H1 (cell line): Measurements from ENCODE around the gene SCAF11. TPM values are rescaled to one million over a fixed set of nuclear protein-coding genes. Genes with fewer than 3 reads are reported as not detected.

Experiments used
- CTCF ChIA-PET: fragments of 300-600 bp; sonication (Branson Sonifier 250); formaldehyde crosslinking; loops from one replicate; lab custom pipeline; 2021; ENCODE audit not compliant: partially characterized antibody; lab: Charles Lee
- POLR2A ChIA-PET: fragments of 300-600 bp; sonication (Branson Sonifier 250); formaldehyde crosslinking; loops from one replicate; lab custom pipeline; 2021; ENCODE audit warnings: inconsistent platforms; ENCODE audit not compliant: partially characterized antibody; lab: Charles Lee
- DNase-seq, 2 experiments: peaks; one replicate each; pipeline versions ENCODE4 v3.0.0 to v3.0.0-alpha.2; 2010 to 2022; ENCODE audit warnings: low spot score in 2 of 2, low read depth in 1 of 2, mixed read lengths in 1 of 2
- FAIRE-seq: peaks from 2 replicates; lab custom pipeline; 2011; peaks lifted over from hg19 to GRCh38; lab: Jason Lieb, UNC
- H2AFZ ChIP-seq: 2 replicates; pipeline ENCODE4 v1.8.1; 2012; ENCODE audit warnings: low read length, inconsistent platforms
- H2AK5ac ChIP-seq: 2 replicates; pipeline ENCODE4 v1.6.1; 2013; ENCODE audit warnings: low read depth, low read length
- H2BK120ac ChIP-seq: replicated peaks from 2 replicates; pipeline ENCODE3; 2013; ENCODE audit warnings: low read depth, low read length, inconsistent platforms
- H2BK12ac ChIP-seq: 2 replicates; pipeline ENCODE4 v1.6.1; 2013; ENCODE audit warnings: low read depth, low read length
- H2BK15ac ChIP-seq: 2 replicates; pipeline ENCODE4 v1.6.1; 2013; ENCODE audit warnings: low read length
- H2BK20ac ChIP-seq: 2 replicates; pipeline ENCODE4 v1.6.1; 2013; ENCODE audit warnings: low read length
- H2BK5ac ChIP-seq: 2 replicates; pipeline ENCODE4 v1.6.1; 2013; ENCODE audit warnings: low read depth, low read length
- H3K14ac ChIP-seq: 2 replicates; pipeline ENCODE4 v1.6.1; 2013; ENCODE audit warnings: inconsistent platforms; ENCODE audit not compliant: insufficient read length
- H3K18ac ChIP-seq: 2 replicates; pipeline ENCODE4 v1.6.1; 2013; ENCODE audit warnings: low read length; ENCODE audit errors: extremely low read depth
- H3K23ac ChIP-seq: 2 replicates; pipeline ENCODE4 v1.6.1; 2013; ENCODE audit warnings: inconsistent platforms; ENCODE audit not compliant: insufficient read length
- H3K23me2 ChIP-seq: 2 replicates; pipeline ENCODE4 v1.6.1; 2013; ENCODE audit warnings: low read depth, low read length
- H3K27ac ChIP-seq: 2 replicates; pipeline ENCODE4 v1.6.1; 2011; ENCODE audit warnings: low read depth, low read length, inconsistent platforms
- H3K27me3 ChIP-seq, 4 experiments: replicated peaks in 1 of 4; 1 replicate in 1 of 4; 2 replicates in 3 of 4; pipeline versions ENCODE4 v1.6.1 to v1.8.1; 2011 to 2013; ENCODE audit warnings: low read length in 3 of 4, mild to moderate bottlenecking in 3 of 4, inconsistent platforms in 2 of 4, mixed read lengths in 2 of 4, moderate library complexity in 1 of 4; ENCODE audit not compliant: control insufficient read depth in 3 of 4, insufficient read depth in 3 of 4; ENCODE audit errors: extremely low read depth in 1 of 4
- H3K36me3 ChIP-seq, 4 experiments: 2 replicates each; pipeline versions ENCODE4 v1.6.1 to v1.8.1; 2011 to 2013; ENCODE audit warnings: mild to moderate bottlenecking in 4 of 4, low read length in 3 of 4, moderate library complexity in 2 of 4, control low read depth in 1 of 4, inconsistent platforms in 1 of 4; ENCODE audit not compliant: insufficient read depth in 4 of 4, control insufficient read depth in 2 of 4
- H3K4ac ChIP-seq: replicated peaks from 2 replicates; pipeline ENCODE3; 2013; ENCODE audit warnings: low read length, low read depth, mixed read lengths, inconsistent platforms; ENCODE audit not compliant: insufficient read length
- H3K4me1 ChIP-seq, 4 experiments: replicated peaks in 1 of 4; 1 replicate in 1 of 4; 2 replicates in 3 of 4; pipeline versions ENCODE4 v1.6.1 to v1.8.1; 2011 to 2013; ENCODE audit warnings: low read length in 3 of 4, inconsistent platforms in 2 of 4, mixed read lengths in 1 of 4; ENCODE audit not compliant: insufficient read depth in 4 of 4, control insufficient read depth in 3 of 4
- H3K4me2 ChIP-seq, 2 experiments: 2 replicates each; pipeline versions ENCODE4 v1.6.1 to v1.8.1; 2011 to 2013; ENCODE audit warnings: low read depth in 2 of 2, low read length in 2 of 2, control low read depth in 1 of 2, inconsistent platforms in 1 of 2, mild to moderate bottlenecking in 1 of 2; ENCODE audit not compliant: insufficient read depth in 1 of 2
- H3K4me3 ChIP-seq, 4 experiments: fragments of 200-600, 300-600 bp in 1 of 4; sonication (generic), shearing (Covaris generic), sonication (Bioruptor Twin) in 1 of 4; 2 replicates each; pipeline versions ENCODE4 v1.5.1 to v1.8.1; 2011 to 2016; ENCODE audit warnings: low read length in 4 of 4, low read depth in 3 of 4, control low read depth in 2 of 4, inconsistent platforms in 2 of 4, mild to moderate bottlenecking in 2 of 4, mixed read lengths in 1 of 4, moderate library complexity in 1 of 4; ENCODE audit not compliant: insufficient read depth in 2 of 4; ENCODE audit errors: extremely low read depth in 1 of 4
- H3K56ac ChIP-seq: replicated peaks from 2 replicates; pipeline ENCODE3; 2013; ENCODE audit warnings: low read depth, mild to moderate bottlenecking, mixed read lengths, low read length, inconsistent platforms; ENCODE audit not compliant: insufficient read length
- H3K79me1 ChIP-seq: 2 replicates; pipeline ENCODE4 v1.6.1; 2013; ENCODE audit warnings: low read depth, low read length, control low read depth
- H3K79me2 ChIP-seq, 2 experiments: 2 replicates each; pipeline versions ENCODE4 v1.6.1 to v1.8.1; 2012 to 2013; ENCODE audit warnings: low read length in 2 of 2, mild to moderate bottlenecking in 2 of 2, inconsistent platforms in 1 of 2; ENCODE audit not compliant: insufficient read depth in 2 of 2, control insufficient read depth in 1 of 2
- H3K9ac ChIP-seq, 4 experiments: replicated peaks in 1 of 4; 1 replicate in 1 of 4; 2 replicates in 3 of 4; pipeline versions ENCODE4 v1.6.1 to v1.8.1; 2011 to 2013; ENCODE audit warnings: low read depth in 3 of 4, low read length in 3 of 4, control low read depth in 2 of 4, mild to moderate bottlenecking in 2 of 4, moderate library complexity in 2 of 4, inconsistent platforms in 1 of 4; ENCODE audit errors: extremely low read depth in 1 of 4
- H3K9me3 ChIP-seq, 2 experiments: 2 replicates each; pipeline versions ENCODE4 v1.6.1 to v1.8.1; 2012 to 2013; ENCODE audit warnings: mild to moderate bottlenecking in 2 of 2, moderate library complexity in 2 of 2, control low read depth in 1 of 2, inconsistent platforms in 1 of 2, low read depth in 1 of 2, low read length in 1 of 2, mixed read lengths in 1 of 2; ENCODE audit not compliant: insufficient read depth in 2 of 2
- H4K20me1 ChIP-seq, 2 experiments: replicated peaks in 1 of 2; 2 replicates each; pipeline versions ENCODE3 to v1.8.1; 2011 to 2013; ENCODE audit warnings: inconsistent platforms in 2 of 2, low read length in 2 of 2, mild to moderate bottlenecking in 1 of 2; ENCODE audit not compliant: insufficient read depth in 2 of 2, control insufficient read depth in 1 of 2
- H4K5ac ChIP-seq: 2 replicates; pipeline ENCODE4 v1.6.1; 2013; ENCODE audit warnings: low read length, low read depth, mixed read lengths, inconsistent platforms; ENCODE audit not compliant: insufficient read length
- H4K8ac ChIP-seq: 2 replicates; pipeline ENCODE4 v1.8.0; 2013; ENCODE audit warnings: mild to moderate bottlenecking, moderate library complexity, low read length, inconsistent platforms; ENCODE audit not compliant: insufficient read depth; ENCODE audit errors: extremely low read depth
- H4K91ac ChIP-seq: replicated peaks from 2 replicates; pipeline ENCODE3; 2013; ENCODE audit warnings: low read length, mixed read lengths, inconsistent platforms; ENCODE audit not compliant: insufficient read length
- BACH1 ChIP-seq: IDR thresholded peaks from 2 replicates; pipeline ENCODE4 v1.6.1; 2012; ENCODE audit warnings: low read length, improper control_type of control experiment
- CTBP2 ChIP-seq: IDR thresholded peaks from 2 replicates; pipeline ENCODE4 v1.7.0; 2011; ENCODE audit warnings: borderline replicate concordance, mild to moderate bottlenecking, moderate library complexity, mixed read lengths, low read length; ENCODE audit not compliant: insufficient read depth, insufficient read length
- HDAC6 ChIP-seq: IDR thresholded peaks from one replicate; pipeline ENCODE4 v1.7.1; 2012; ENCODE audit warnings: low read depth, mild to moderate bottlenecking, inconsistent platforms, low read length, moderate library complexity
- JUND ChIP-seq: IDR thresholded peaks from 2 replicates; pipeline ENCODE4 v1.6.1; 2011; ENCODE audit warnings: mild to moderate bottlenecking, improper control_type of control experiment, low read length
- SP2 ChIP-seq: IDR thresholded peaks from 2 replicates; pipeline ENCODE4 v1.6.1; 2012; ENCODE audit warnings: mild to moderate bottlenecking, low read length, inconsistent platforms
- ZNF274 ChIP-seq: IDR thresholded peaks from 2 replicates; pipeline ENCODE4 v1.7.0; 2012; ENCODE audit warnings: low read length, borderline replicate concordance; ENCODE audit errors: extremely low read depth
- WGBS, 2 experiments: shearing (Covaris generic) in 1 of 2; methylation state at CpG; one replicate each; pipeline versions ENCODE4 v1.1.6 to v1.1.7; 2013 to 2015; ENCODE audit warnings: low lambda C conversion rate in 2 of 2, mixed read lengths in 2 of 2, inconsistent platforms in 1 of 2, low coverage in 1 of 2, missing lambda C conversion rate in 1 of 2; ENCODE audit not compliant: insufficient replicate concordance in 2 of 2, insufficient coverage in 1 of 2, insufficient read length in 1 of 2; ENCODE audit errors: extremely low coverage in 1 of 2, missing lambda C conversion rate in 1 of 2; 5-methylcytosine and 5-hydroxymethylcytosine counted together
- polyA plus RNA-seq, 7 experiments: library from polyadenylated mRNA; depleted of rRNA in 3 of 7; stranded (reverse) in 5 of 7; unstranded in 2 of 7; fragments of >200 nt in 5 of 7; fragments of 200-250 nt in 2 of 7; gene quantifications; 1 replicate in 5 of 7; 2 replicates in 1 of 7; 4 replicates in 1 of 7; pipeline versions ENCODE4 v1.2.1 to v1.2.3, GENCODE V29; 2011 to 2013; ENCODE audit warnings: missing spikeins in 2 of 7, mixed read lengths in 2 of 7
- total RNA-seq: library from RNA; stranded (reverse); fragmentation: NEBNext Ultra II Directional; extraction: Animal tissue kit (Norgen Biotek cat#: 25700); gene quantifications from 2 replicates; pipeline ENCODE4 v1.2.1, GENCODE V29; 2021

The SCAF11 gene
- total and polyA plus RNA-seq, 2 of the 8 experiments (the other 6 are each of a cell fraction or from before 2014, with no cell fraction given), result 15.1 to 77.8 TPM

DNA sequence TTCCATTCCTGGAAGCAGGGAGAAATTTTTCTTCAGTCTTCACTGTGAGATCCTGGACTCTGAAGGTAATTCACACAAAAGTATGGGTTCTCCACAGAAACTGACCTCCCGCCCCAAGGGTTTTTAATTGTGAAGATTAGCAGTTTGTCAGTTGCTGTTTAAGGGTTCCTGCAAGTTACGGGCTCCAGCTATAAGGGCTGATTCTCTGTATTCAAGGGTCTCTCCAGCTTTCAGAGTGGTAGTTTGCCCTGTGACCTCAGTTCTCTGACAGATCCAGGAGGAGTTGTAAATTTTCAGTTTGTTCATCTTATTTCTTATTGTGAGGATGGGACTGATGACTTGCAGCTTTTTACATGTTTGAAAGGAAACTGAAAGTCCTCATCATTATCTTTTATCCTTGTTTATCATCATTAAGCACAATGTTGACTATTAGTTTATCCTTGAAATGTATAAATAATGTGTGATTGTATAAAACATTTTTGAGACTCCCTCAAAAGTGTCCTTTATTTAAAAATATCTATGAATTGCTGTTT lies 110.9 kb downstream of the SCAF11 start:
- Histone ChIP-seq H3K36me3 (peaks cover 0 to 21% (median 10%) of the 10 kb centered on the region in 4 experiments; a peak in 5 of 8 replicates), H3K79me2 (0 out of 4 replicates have a peak, but pooled peaks cover 0 to 2% of the 10 kb centered on the region in 2 experiments), H3K4me3 (no peak overlapping the region), H3K4me1 (no peaks in the 10 kb centered on the region), H2BK12ac (no peak overlapping the region), H3K4ac (no peak overlapping the region), H3K9ac (no peak overlapping the region), H2AFZ (no peak overlapping the region), H4K91ac (no peak overlapping the region), H3K23me2 (no peaks in the 10 kb centered on the region), H3K27ac (no peak overlapping the region), H3K79me1 (no peaks in the 10 kb centered on the region; the same call in 1 of the 2 replicates), H2BK120ac (no peak overlapping the region), H3K18ac (no peak overlapping the region), H3K27me3 (no peaks in the 10 kb centered on the region), H2BK5ac (no peak overlapping the region), H4K20me1 (no peaks in the 10 kb centered on the region), H3K4me2 (no peak overlapping the region), H3K9me3 (no peaks in the 10 kb centered on the region), H3K56ac (no peak overlapping the region), H3K23ac (no peak overlapping the region), H2AK5ac (no peak overlapping the region), H4K8ac (no peak overlapping the region), H2BK20ac (no peak overlapping the region), H3K14ac (no peak overlapping the region), H2BK15ac (no peak overlapping the region), H4K5ac (no peak overlapping the region)
- DNase-seq (no peak), FAIRE-seq (no peak)
- CTCF ChIA-PET, result no interaction called here
- WGBS, 2 experiments, result 100% methylated on average over 2 of the region's 2 CpGs; no CpG with 5 or more reads in 1 of the 2 experiments
- POLR2A ChIA-PET, result no interaction called here
- no peak for TF ChIP-seq SP2
- TF ChIP-seq CTBP2, result no peak
- no peak for TF ChIP-seq JUND
- TF ChIP-seq HDAC6, result no peak
- no peak for TF ChIP-seq ZNF274
- no peak for TF ChIP-seq BACH1
